ENCODE data around the gene LRP1B.

The LRP1B gene

DNA sequence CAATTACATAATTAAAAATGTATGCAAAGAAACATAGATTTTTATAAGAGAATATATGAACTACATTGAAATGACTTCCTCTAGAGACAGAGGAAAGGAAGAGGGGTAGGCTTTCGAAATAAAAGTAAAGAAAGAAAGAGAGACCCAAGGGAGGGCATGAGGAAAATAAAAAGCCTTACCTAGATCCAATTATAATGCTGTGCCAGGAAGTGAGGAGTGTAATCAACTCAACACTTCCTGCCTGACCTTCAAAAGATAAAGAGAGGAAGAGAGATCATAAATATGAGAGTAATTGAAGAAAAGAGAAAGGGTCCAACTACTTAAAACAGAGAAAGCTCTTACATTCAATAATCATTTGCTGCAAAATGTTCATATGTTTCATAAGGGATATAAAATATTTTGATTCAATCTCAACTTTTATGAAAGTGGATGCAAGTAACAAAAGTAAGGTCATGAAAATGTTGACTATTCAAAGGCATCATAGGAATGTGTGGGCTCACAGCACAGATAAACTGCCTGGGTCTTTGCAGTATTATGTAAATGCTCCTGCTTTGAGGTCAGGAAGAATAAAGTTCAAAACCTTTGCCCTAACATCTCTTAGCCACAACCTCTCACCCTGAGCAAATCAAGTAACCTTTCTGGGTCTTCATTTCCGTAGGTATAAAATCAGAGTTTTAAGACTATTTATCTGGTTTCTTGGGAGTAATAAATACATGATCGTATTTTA is 1237.7 kb downstream of the LRP1B start:
- H3K4me1 Mint-ChIP-seq: no peaks in the 10 kb centered on the region
- H3K27me3 Mint-ChIP-seq: no peaks in the 10 kb centered on the region
- H3K27ac Mint-ChIP-seq: no peak overlapping the region
- DNase-seq: no peak
- CTCF ChIA-PET: no interaction called here
- H3K36me3 Mint-ChIP-seq: no peaks in the 10 kb centered on the region
- H3K4me3 Mint-ChIP-seq: no peak overlapping the region
- peaks cover 13% of the 10 kb centered on the region for H3K9me3 Mint-ChIP-seq

- Mint-ChIP-seq H3K4me3 (no peak overlapping the region), H3K4me1 (no peaks in the 10 kb centered on the region), H3K27me3 (no peaks in the 10 kb centered on the region), H3K27ac (no peak overlapping the region), H3K36me3 (no peaks in the 10 kb centered on the region), H3K9me3 (peaks cover 11% of the 10 kb centered on the region)
- CTCF ChIA-PET: no interaction called here
- DNase-seq: no peak
Measured at GRCh38 chr2:140892436-140892835, 1238.4 kb downstream of the LRP1B start.

- Mint-ChIP-seq H3K36me3 (no peaks in the 10 kb centered on the region), H3K27me3 (no peaks in the 10 kb centered on the region), H3K27ac (no peak overlapping the region), H3K4me1 (no peaks in the 10 kb centered on the region), H3K9me3 (peaks cover 10% of the 10 kb centered on the region), H3K4me3 (no peak overlapping the region)
- CTCF ChIA-PET: no interaction called here
- DNase-seq: no peak
Measured at GRCh38 chr2:140891614-140892212, 1239.1 kb downstream of the LRP1B start.

GRCh38 chr2:140882671-140883620 is 1247.9 kb downstream of the LRP1B start:
- CTCF ChIA-PET: no interaction called here
- Mint-ChIP-seq H3K36me3 (no peaks in the 10 kb centered on the region), H3K4me1 (no peaks in the 10 kb centered on the region), H3K27me3 (no peaks in the 10 kb centered on the region), H3K4me3 (no peak overlapping the region), H3K27ac (no peak overlapping the region), H3K9me3 (no peaks in the 10 kb centered on the region)
- DNase-seq: no peak

DNA sequence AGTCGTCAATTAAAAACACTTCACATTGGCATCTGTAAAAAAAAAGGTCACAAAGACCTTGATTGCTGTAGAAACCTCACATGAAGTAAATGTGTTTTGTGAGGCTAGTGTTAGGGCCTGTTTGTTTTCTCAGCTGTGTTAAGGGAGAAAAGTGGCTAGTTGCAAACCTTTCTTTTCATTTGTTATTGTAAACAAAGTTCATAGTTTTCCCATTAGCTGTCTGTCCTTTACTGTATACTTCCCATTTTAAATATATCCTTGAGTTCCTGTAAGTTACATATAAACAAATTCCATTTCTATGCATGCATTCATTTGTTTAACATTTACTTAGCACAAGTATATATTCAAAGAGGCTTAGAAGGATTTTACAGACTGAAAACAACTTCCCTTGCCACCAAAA is 1250.2 kb downstream of the LRP1B start:
- no peaks in the 10 kb centered on the region for H3K4me1 Mint-ChIP-seq
- DNase-seq: no peak
- CTCF ChIA-PET: interaction anchor here (0.7 kb wide), 1 partner anchor 36 kb away, joined by 4 read pairs; no protein-coding TSS in a partner anchor
- no peaks in the 10 kb centered on the region for H3K27me3 Mint-ChIP-seq
- H3K27ac Mint-ChIP-seq: no peak overlapping the region
- peaks cover 7% of the 10 kb centered on the region for H3K9me3 Mint-ChIP-seq
- no peaks in the 10 kb centered on the region for H3K36me3 Mint-ChIP-seq
- no peak overlapping the region for H3K4me3 Mint-ChIP-seq

- Mint-ChIP-seq H3K9me3 (peaks cover 9% of the 10 kb centered on the region), H3K27me3 (no peaks in the 10 kb centered on the region), H3K4me1 (no peaks in the 10 kb centered on the region), H3K36me3 (no peaks in the 10 kb centered on the region), H3K27ac (no peak overlapping the region), H3K4me3 (no peak overlapping the region)
- CTCF ChIA-PET: no interaction called here
- DNase-seq: no peak
Measured at GRCh38 chr2:140876015-140876414, 1254.8 kb downstream of the LRP1B start.

DNA sequence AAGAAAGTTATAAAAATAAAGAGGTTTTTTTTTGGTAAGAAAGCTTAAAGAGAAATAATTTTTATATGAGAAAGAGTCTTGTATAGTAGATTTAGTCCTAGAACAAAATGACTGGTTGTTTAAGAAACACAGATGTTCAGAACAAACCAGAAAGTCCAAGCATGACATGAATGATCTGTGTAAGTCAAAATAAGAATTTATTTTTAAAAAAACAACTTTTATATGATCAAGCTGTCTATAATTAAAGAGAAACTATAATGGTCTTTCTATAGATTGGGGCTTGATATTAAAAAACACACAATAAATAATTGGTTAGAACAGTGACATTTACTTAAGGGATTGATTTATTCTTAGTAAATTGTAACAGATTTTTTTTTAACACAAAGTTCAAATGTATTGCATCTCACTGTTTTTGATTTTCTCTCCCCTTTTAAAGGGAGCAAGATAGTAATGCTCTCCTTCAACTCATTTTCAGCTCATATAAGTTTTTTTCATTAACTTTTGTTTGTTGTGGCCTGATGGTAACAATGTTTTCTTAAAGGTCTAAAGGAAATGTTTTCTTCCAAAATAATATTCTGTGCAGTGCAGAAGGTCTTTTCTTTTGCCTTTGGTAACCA is 1256.8 kb downstream of the LRP1B start:
- CTCF ChIA-PET: interaction anchor here (0.8 kb wide), 1 partner anchor 10 kb away, joined by 3 read pairs; no protein-coding TSS in a partner anchor
- DNase-seq: no peak

DNA sequence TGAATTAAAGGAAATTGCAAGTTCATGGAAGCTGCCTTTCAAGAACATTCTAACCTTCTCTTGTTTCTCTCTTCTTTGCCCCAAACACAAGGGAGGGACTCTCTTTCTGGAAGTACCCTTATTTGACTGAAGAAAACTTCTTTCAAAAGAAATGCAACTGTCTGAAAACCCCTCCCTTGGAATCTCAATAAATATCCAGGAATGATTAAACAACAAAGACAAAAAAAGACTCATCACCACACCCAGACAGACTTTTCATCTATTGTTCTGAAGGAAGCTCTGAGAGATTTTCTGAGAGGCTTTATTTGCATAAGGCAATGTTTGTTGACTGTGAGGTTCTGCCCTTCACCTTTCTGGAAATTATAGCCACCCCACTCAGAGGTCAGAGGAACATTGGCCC is 1260.9 kb downstream of the LRP1B start:
- H3K27me3 Mint-ChIP-seq: no peaks in the 10 kb centered on the region
- CTCF ChIA-PET: no interaction called here
- H3K4me1 Mint-ChIP-seq: no peaks in the 10 kb centered on the region
- H3K9me3 Mint-ChIP-seq: peaks cover 10% of the 10 kb centered on the region
- H3K27ac Mint-ChIP-seq: no peak overlapping the region
- no peak overlapping the region for H3K4me3 Mint-ChIP-seq
- H3K36me3 Mint-ChIP-seq: no peaks in the 10 kb centered on the region
- DNase-seq: no peak

More for the DNA sequence above, 1256.8 kb downstream of the LRP1B start:
- H3K9me3 Mint-ChIP-seq: peaks cover 9% of the 10 kb centered on the region
- no peak overlapping the region for H3K4me3 Mint-ChIP-seq
- H3K36me3 Mint-ChIP-seq: no peaks in the 10 kb centered on the region
- H3K27ac Mint-ChIP-seq: no peak overlapping the region
- H3K4me1 Mint-ChIP-seq: no peaks in the 10 kb centered on the region
- no peaks in the 10 kb centered on the region for H3K27me3 Mint-ChIP-seq

DNA sequence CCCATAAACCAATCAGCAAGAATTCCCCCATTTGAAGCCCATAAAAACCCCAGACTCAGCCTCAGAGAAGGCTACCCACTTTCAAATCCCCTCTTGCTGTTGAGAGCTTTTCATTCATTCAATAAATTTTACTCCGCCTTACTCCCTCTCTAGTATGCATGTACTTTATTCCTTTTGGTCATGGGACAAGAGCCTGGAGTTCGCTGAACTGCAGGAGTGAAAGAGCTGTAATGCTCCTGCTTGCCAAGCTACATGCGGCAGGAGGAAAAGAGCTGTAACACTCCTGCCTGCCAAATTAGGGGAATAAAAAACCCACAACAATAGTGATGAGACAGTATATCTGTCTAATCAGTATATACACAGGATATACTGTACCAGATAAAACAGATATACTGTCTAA is 1261.7 kb downstream of the LRP1B start:
- Mint-ChIP-seq H3K4me3 (no peak overlapping the region), H3K27ac (no peak overlapping the region), H3K9me3 (peaks cover 8% of the 10 kb centered on the region), H3K4me1 (no peaks in the 10 kb centered on the region), H3K36me3 (no peaks in the 10 kb centered on the region), H3K27me3 (no peaks in the 10 kb centered on the region)
- no peak for DNase-seq
- CTCF ChIA-PET: no interaction called here

DNA sequence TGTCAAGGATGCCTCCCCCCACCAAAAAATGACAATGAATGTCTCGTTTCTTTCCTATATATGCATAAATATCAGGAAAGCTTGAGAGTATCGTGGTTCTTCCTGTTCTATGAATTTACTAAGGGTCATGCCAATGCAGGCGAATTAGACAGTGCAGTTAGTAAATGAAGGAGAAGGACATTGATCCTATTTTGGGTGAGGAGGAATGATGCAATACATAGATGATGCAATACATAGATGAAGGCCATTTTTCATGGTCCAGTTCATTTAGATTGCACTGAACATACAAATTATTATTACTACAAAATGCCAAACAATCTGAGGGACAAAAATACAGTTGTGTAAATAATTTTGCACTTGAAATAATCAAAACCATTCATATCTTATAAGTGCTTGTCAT is 1265.0 kb downstream of the LRP1B start:
- peaks cover 8% of the 10 kb centered on the region for H3K9me3 Mint-ChIP-seq
- no peak overlapping the region for H3K27ac Mint-ChIP-seq
- no peak overlapping the region for H3K4me3 Mint-ChIP-seq
- H3K27me3 Mint-ChIP-seq: no peaks in the 10 kb centered on the region
- CTCF ChIA-PET: no interaction called here
- DNase-seq: no peak
- H3K36me3 Mint-ChIP-seq: no peaks in the 10 kb centered on the region
- no peaks in the 10 kb centered on the region for H3K4me1 Mint-ChIP-seq

GRCh38 chr2:140863713-140864112 is 1267.1 kb downstream of the LRP1B start:
- CTCF ChIA-PET: interaction anchor here (0.8 to 1.3 kb wide), 2 partner anchors 10 to 469 kb away, joined by 3 read pairs; no protein-coding TSS in a partner anchor

GRCh38 chr2:140862181-140862580 is 1268.6 kb downstream of the LRP1B start:
- Mint-ChIP-seq H3K27ac (no peak overlapping the region), H3K4me1 (no peaks in the 10 kb centered on the region), H3K4me3 (no peak overlapping the region), H3K36me3 (no peaks in the 10 kb centered on the region), H3K9me3 (peaks cover 9% of the 10 kb centered on the region), H3K27me3 (no peaks in the 10 kb centered on the region)
- CTCF ChIA-PET: no interaction called here
- DNase-seq: no peak

More at GRCh38 chr2:140863713-140864112, 1267.1 kb downstream of the LRP1B start:
- no peaks in the 10 kb centered on the region for H3K4me1 Mint-ChIP-seq
- no peaks in the 10 kb centered on the region for H3K36me3 Mint-ChIP-seq
- DNase-seq: no peak
- no peaks in the 10 kb centered on the region for H3K27me3 Mint-ChIP-seq
- peaks cover 10% of the 10 kb centered on the region for H3K9me3 Mint-ChIP-seq
- H3K4me3 Mint-ChIP-seq: no peak overlapping the region
- H3K27ac Mint-ChIP-seq: no peak overlapping the region

DNA sequence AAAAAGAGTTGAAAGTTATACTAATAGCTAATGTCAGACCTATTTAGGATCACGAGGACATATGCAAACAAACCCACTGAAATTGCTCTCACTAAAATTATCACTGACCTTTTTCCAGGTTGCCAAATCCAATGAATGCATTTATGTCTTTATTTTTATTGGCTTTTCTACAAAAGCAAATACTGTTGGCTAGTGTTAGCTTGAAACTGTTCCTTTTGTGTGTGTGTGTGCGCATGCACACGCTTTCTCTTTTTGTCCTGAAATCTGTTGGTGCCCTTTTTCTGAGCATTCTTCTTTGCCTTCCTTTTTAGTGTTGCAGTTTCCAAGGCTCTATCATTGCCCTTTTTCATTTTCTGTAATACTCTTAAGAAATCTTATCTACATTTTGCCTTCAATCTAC is 1269.2 kb downstream of the LRP1B start:
- no peaks in the 10 kb centered on the region for H3K36me3 Mint-ChIP-seq
- H3K9me3 Mint-ChIP-seq: peaks cover 6% of the 10 kb centered on the region
- H3K27ac Mint-ChIP-seq: no peak overlapping the region
- CTCF ChIA-PET: no interaction called here
- no peak for DNase-seq
- no peak overlapping the region for H3K4me3 Mint-ChIP-seq
- no peaks in the 10 kb centered on the region for H3K27me3 Mint-ChIP-seq
- no peaks in the 10 kb centered on the region for H3K4me1 Mint-ChIP-seq

- Mint-ChIP-seq H3K36me3 (no peaks in the 10 kb centered on the region), H3K27me3 (no peaks in the 10 kb centered on the region), H3K9me3 (peaks cover 5% of the 10 kb centered on the region), H3K4me3 (no peak overlapping the region), H3K27ac (no peak overlapping the region), H3K4me1 (no peaks in the 10 kb centered on the region)
- no peak for DNase-seq
- CTCF ChIA-PET: no interaction called here
Measured at GRCh38 chr2:140855471-140855870, 1275.3 kb downstream of the LRP1B start.

Data from activated naive CD4-positive, alpha-beta T cell treated with anti-CD3 and anti-CD28 coated beads, Interleukin-2, amount 10 ng/mL, durations not matched to agents 7 days and 5 days (primary cell).